NT2/D1 (cell line): ENCODE data around the gene KRT72.

Experiments
- SUZ12 ChIP-seq: IDR thresholded peaks from 2 replicates; pipeline ENCODE4 v1.6.1; 2011; ENCODE audit not compliant: insufficient read length, insufficient read depth; ENCODE audit errors: extremely low read depth
- YY1 ChIP-seq: IDR thresholded peaks from 2 replicates; pipeline ENCODE4 v1.6.1; 2011; ENCODE audit not compliant: insufficient read length, insufficient read depth
- ZNF274 ChIP-seq: IDR thresholded peaks from 2 replicates; pipeline ENCODE4 v1.6.1; 2011; ENCODE audit warnings: mild to moderate bottlenecking, low read depth, low read length

DNA sequence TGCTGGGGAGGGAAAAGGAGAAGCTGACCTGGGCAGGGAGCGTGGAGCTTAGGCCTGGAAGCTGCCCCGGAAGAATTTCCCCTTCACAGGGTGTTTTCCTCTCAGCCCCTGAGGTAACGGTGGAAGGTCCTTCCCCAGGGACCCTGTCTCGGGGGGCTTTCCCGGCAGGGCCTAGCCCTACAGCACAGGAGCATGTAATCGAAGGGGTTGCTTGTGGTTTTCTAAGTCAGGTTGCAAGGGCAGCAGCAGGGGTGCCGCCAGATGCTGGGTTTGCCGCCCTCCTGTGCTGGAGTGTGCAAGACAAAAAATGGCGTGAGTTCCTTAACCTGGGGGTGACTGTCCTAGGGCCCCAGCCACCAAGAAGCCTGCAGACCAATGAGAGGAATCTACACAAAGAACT lies 26.0 kb downstream of the KRT72 start:
- TF ChIP-seq YY1 (no peak), ZNF274 (no peak), SUZ12 (no peak)
